Pons (tissue), 1 donor: ENCODE results near the gene METRN.
A peak's percentile ranks its signal among the peaks of the same experiment; 100 is the strongest.

Experiments
- DNase-seq: peaks from one replicate; pipeline ENCODE4 v3.0.0-alpha.2; 2016; ENCODE audit warnings: low spot score

The METRN gene

DNA sequence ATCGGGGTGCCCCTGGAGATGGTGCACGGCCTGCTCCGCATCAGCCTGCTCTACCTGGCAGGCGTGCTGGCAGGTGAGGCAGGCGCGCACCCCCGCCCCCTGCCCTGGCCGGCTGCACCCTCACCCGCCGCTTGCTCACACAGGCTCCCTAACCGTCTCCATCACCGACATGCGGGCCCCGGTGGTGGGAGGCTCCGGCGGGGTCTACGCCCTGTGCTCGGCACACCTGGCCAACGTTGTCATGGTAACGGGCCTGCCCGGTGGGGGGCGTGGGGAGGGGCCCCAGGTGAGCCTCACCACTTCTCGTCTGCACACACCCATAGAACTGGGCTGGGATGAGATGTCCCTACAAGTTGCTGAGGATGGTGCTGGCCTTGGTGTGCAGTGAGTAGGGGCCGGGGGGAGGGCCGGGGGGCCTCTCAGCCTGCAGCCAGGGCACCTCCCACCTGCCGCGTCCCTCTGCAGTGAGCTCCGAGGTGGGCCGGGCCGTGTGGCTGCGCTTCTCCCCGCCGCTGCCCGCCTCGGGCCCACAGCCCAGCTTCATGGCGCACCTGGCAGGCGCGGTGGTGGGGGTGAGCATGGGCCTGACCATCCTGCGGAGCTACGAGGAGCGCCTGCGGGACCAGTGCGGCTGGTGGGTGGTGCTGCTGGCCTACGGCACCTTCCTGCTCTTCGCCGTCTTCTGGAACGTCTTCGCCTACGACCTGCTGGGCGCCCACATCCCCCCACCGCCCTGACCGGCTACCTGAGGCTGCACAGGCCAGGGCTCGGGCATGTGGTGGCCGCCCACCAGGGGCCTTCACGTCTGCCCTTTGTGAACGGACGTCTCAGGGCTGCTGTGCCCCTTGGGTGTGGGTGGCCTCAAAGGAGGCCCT, 37.4 kb upstream of the METRN start:
- DNase-seq = no peak

DNA sequence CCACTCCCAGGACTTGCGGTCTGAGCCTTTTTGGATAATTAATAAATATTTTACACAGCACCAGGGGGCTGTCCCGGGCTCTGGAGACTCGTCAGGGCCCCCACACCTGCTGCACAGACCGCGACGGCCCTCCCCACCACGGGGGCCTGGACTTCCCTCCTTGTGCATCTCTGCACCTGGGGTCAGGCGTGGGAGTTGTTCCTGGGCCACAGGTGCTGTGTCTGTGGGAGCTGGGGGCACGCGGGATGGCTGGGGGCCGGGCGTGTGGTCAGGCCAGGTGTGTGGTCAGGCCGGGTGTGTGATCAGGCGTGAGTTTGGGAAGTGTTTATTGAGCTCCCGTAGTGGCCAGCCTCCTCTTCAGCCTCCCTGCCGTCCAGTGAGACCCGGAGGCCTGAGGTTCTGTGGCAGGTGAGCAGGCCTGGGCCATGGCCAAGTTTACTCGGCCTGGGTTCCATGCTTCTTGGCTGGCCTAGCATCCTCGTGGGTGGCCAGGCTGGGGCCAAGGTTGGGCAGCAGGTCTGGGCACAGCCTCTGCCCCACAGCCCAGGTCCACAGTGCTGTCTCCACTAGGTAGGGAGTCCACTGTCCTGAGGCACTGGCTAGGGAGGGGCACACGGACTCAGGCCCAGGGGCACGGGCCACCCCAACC, 36.6 kb upstream of the METRN start:
- no peak for DNase-seq

GRCh38 chr16:678858-679813, 35.8 kb upstream of the METRN start:
- peak; percentile 61 for DNase-seq

DNA sequence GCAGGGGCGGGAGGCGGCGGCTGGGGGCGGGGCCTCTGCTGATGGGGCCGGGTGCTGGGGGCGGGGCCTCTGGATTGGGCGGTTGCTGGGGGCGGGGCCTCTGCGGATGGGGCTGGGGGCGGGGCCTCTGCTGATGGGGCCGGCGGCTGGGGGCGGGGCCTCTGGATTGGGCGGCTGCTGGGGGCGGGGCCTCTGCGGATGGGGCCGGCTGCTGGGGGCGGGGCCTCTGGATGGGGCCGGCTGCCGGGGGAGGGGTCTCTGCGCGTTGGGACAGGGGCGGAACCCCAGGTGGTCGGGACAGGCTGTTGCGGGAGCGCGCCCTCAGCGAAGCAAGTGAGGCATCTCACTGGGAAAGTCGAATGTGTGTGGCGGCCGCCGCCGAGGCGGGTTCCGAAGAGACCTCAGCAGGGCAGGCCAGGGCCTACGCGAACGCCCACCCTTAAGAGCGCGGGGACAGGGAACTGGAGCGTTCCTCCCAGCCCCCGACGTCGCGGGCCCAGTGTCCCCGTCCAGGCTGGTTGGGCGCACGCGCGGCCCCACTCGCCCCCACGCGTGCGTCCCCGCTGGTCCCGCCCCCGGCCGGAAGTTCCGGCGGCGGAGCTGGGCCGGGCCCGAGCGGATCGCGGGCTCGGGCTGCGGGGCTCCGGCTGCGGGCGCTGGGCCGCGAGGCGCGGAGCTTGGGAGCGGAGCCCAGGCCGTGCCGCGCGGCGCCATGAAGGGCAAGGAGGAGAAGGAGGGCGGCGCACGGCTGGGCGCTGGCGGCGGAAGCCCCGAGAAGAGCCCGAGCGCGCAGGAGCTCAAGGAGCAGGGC, 34.9 kb upstream of the METRN start, which contains the start of gene STUB1:
Gene STUB1, plus strand, starts transcription at position 597 of the 811 bp plus-strand sequence. Its CDS starts 116 bp downstream, at position 713.
- DNase-seq = peak; percentile 74

DNA sequence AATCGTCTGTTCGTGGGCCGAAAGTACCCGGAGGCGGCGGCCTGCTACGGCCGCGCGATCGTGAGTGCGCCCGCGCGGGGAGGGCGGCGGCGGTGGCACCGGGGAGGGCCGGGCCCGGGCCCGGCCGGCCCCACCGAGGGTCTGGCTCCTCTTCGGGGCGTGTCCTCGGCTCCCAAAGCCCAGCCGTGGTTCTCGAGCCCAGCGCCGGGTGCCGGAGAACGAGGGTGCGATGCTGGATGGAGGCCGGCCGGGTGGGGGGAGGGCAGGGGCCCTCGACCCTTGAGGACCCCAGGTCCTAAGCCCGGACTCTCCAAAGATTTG, 34.3 kb upstream of the METRN start:
- no peak for DNase-seq

GRCh38 chr16:680967-681745, 33.8 kb upstream of the METRN start:
- no peak for DNase-seq

- no peak for DNase-seq
These were observed 33.0 kb upstream of the METRN start for GRCh38 chr16:681746-682427.

DNA sequence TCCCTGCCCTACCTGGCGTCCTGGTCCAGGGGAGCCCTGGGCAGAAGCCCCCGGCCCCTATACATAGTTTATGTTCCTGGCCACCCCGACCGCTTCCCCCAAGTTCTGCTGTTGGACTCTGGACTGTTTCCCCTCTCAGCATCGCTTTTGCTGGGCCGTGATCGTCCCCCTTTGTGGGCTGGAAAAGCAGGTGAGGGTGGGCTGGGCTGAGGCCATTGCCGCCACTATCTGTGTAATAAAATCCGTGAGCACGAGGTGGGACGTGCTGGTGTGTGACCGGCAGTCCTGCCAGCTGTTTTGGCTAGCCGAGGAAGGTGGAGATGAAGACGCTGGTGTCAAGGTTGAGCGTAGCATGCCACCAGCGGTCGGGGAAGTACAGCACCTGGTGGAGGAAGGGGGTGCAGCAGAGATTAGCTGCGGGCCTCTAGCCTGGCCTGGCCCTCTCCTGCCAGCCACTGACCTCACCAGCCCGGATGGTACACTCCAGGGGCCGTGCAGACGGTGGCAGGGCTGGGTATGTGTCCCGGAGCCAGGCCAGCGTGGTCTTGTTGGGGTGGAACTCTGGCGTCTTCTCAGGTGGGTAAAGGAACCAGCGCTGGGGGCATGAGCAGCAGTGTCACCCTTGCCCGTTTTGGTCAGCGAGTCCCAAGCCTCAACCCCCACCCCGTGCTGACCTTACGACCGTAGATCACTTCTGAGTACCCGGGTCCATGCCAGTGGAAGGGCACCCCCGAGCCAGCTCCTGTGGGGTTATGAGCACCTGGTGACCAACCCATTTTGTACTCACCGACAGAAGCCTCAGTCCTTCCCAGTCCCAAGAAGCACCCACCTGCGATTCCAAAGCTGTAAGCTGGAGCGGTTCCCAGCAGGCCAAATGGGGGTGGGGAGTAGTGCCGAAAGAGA, 32.2 kb upstream of the METRN start:
- DNase-seq = no peak

DNA sequence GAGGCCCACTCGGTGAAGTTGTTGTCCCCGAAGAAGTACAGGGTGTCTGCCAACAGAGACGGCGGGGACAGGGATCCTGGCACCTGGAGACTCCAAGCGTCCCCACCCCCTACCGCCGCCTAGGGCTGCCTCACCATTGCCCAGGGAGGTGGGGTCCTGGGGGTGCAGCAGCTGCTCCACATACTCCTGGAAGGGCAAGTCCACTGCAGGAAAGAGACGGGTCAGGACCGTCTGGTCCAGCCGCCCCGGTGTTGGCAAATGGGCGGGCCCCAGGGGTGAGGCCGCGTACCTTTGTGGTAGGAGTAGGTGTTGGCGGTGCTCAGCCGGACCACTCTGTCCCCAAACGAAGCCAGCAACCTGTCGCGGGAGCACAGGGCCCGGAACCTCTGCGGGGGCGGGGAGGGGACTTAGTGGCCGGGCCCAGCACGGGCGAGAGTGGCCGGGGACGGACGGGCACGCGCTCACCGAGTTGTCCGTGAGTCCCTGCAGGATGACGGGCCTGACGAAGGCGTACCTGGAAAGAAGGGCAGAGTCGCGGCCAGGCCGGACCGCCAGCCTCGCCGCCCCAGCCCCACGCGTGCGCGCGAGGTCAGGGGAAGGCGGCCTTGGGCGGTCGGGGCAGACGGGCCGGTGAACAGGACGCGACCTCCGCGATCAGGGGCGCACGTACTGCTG, 31.4 kb upstream of the METRN start:
- no peak for DNase-seq

DNA sequence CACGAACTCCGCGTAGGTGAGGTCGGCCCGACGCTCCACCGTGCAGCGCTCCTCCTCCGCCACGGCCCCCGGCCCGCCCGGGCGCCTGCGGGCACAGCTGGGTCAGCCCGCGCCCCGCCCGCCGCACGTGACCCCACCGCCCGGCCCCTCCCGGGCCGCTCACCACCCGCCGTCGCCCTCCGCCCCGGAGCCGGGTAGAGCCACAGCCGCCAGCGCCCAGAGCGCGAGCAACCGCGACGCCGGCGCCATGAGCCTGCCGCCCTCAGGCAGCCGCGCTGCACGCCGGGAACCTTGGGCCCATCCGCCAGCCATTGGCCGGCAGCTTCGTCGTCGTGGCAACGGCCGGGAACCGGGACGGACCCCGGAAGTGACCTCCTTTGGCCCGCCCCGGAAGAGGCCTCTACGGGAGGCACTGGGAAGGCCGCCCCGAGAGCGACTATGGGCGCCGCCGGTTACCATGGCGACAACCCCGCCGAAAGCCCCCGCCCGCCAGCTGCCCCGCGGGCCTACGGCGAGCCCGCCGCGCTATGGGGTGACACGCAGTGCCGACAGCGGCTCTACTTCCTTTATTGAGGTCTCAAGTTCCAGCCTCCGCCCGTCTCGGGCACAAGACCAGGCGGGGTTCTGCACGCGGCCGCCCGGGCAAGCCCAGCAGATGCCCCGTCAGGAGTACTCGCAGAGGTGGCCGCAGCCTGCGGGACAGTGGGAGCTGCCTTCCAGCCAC, 30.7 kb upstream of the METRN start, which contains the start of gene JMJD8:
Gene JMJD8, minus strand, starts transcription at position 264 of the 724 bp plus-strand sequence. Its CDS starts 15 bp downstream, at position 249.
- peak; percentile 88 for DNase-seq

DNA sequence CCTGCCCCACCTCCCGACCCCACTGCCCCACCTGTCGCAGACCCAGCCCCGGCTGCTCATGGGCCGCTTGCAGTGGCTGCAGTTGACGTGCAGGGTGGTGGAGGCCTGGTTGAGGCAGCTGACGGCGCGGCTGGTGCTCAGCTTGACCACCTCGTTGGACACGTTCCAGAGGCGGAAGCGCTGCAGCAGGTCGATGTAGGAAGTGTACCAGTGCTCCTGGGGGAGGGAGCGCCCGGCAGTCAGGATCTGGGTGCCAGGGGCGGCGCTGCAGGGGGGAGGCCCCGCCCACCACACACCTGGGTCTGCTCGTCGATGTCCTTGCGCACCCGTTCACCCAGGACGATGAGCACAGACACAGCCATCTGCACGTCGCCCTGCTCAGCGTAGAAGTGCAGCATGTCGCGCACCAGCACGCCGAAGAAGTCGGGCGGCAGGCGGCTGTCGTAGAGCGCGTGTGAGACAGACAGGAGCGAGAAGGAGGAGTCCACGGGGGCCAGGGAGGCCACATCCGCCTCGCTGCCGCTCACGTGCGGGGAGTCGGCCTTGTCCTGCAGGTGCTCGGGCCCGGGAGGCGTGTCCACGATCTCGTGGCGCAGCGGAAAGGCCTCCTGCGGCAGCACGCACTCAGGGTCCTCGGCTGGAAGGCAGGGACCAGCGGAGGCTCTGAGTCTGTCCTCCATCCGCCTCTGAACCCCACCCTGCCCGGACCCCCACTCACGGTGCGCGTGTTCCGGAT, 29.8 kb upstream of the METRN start:
- DNase-seq = no peak

- no peak for DNase-seq
These were observed 29.0 kb upstream of the METRN start for GRCh38 chr16:685967-686366.

- DNase-seq = no peak
These were observed 28.3 kb upstream of the METRN start for GRCh38 chr16:686459-687260.

DNA sequence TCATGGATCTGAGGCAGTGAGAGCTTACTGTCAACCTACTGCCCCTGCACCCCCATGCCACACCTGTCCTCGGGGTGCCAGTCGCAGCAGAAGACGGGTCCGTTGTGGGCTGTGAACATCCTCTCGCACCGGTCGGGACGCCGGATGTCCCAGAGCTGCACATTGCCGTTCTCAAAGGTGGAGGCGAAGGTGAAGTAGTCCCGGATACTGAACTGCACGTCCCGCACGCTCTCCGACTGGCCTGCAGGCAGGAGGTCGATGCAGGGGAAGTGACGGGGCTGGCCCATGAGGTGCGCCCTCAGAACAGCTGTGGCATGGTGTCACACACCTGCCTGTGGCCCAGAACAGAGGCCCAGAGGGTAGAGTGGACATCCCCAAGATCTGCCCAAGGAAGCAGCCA, 27.4 kb upstream of the METRN start:
- DNase-seq = no peak

DNA sequence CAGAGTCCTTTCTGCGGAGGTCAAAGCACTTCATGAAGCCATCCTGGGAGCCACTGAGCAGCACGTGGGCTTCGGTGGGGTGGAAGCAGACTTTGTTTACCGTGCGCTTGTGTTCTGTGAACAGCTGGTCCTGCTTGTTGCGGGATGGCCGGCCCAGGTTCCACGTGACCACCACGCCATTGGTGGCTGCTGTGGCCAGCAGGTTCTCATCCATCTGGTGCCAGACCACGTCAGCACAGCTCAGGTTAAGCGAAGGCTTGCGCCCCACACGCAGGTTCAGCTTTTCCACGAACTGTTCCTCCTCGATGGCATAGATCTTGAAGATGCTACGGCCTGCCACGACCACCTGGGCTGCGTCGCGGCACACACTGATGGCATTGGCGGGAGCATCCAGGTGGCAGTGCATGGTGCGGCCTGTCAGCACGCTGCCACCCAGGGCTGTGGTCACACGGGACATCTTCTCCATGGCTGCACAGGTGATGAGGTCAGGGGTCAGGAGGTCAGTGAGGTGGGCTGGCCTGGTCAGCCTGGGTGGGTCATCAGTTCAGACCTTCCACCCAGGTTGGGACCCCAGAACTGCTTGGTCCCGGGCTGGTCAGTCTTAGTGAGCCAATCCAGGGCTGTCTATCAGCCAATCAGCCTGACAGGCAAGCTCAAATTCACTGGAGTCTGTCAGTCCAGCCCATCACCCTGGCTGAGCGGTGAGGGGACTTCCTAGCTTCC, 25.6 kb upstream of the METRN start:
- DNase-seq = no peak
